Measurements from ENCODE around the gene KIF6. TPM values are rescaled to one million over a fixed set of nuclear protein-coding genes. Genes with fewer than 3 reads are reported as not detected.

KIF6 gene
- total and polyA plus RNA-seq, 2 donors (not counting 1 experiment from before 2014, with no cell fraction given), result not detected

GRCh38 chr6:39280247-39280731 lies 444.9 kb downstream of the KIF6 start:
- peaks cover 33% of the 10 kb centered on the region for H3K27me3 Mint-ChIP-seq
- CTCF ChIA-PET, result no interaction called here

More at GRCh38 chr6:39280247-39280731, 444.9 kb downstream of the KIF6 start:
- H3K4me1 ChIP-seq (ENCODE audit: control insufficient read depth in 2 of 2, insufficient read depth in 2 of 2, low read length in 2 of 2), result no peaks in the 10 kb centered on the region
- no peaks in the 10 kb centered on the region for H3K9me3 Mint-ChIP-seq (ENCODE audit: insufficient read depth)
- TF ChIP-seq EZH2 (IDR thresholded peaks at IDR 0.05; ENCODE audit: borderline replicate concordance, insufficient read depth, low read depth, low read length, poor library complexity, severe bottlenecking), result no peak
- TF ChIP-seq CTCF (IDR thresholded peaks at IDR 0.05), result no peak
- no peaks in the 10 kb centered on the region for H3K9me3 ChIP-seq (ENCODE audit: control extremely low read depth in 1 of 3, control insufficient read depth in 2 of 3, insufficient read depth in 1 of 3, low read length in 2 of 3)
- no peak overlapping the region for H3K27ac Mint-ChIP-seq
- H3K4me3 Mint-ChIP-seq, result no peak overlapping the region
- no peaks in the 10 kb centered on the region for H3K4me1 Mint-ChIP-seq
- peaks cover 0 to 4% (median 1%) of the 10 kb centered on the region in 4 experiments for H3K27me3 ChIP-seq (replicated peaks in 1 of 4; ENCODE audit: control extremely low read depth in 1 of 4, control insufficient read depth in 3 of 4, insufficient read depth in 4 of 4, low read length in 3 of 4)
- no peak overlapping the region for H3K4me2 ChIP-seq (replicated peaks; ENCODE audit: low read depth, low read length, poor library complexity, severe bottlenecking)
- ATAC-seq (ENCODE audit: low read depth) (no peak), DNase-seq (no peak)
- no peak overlapping the region for H2AFZ ChIP-seq (ENCODE audit: insufficient read depth, low read depth, low read length, poor library complexity, severe bottlenecking)
- no peak overlapping the region for H3K4me3 ChIP-seq (ENCODE audit: control extremely low read depth in 1 of 5, extremely low read depth in 1 of 5, insufficient read depth in 1 of 5, low read depth in 2 of 5, low read length in 4 of 5)
- intact Hi-C loops (cut with micrococcal nuclease), result no loop called here
- no peaks in the 10 kb centered on the region for H3K36me3 ChIP-seq (replicated peaks in 1 of 2; ENCODE audit: control extremely low read depth in 1 of 2, control insufficient read depth in 1 of 2, extremely low read depth in 1 of 2, insufficient read depth in 2 of 2, low read length in 1 of 2)
- H3K9ac ChIP-seq (ENCODE audit: low read length), result no peak overlapping the region
- no peak overlapping the region for H3K27ac ChIP-seq (ENCODE audit: low read length in 2 of 2)
- H3K79me2 ChIP-seq (ENCODE audit: control insufficient read depth, insufficient read depth, low read length), result no peaks in the 10 kb centered on the region
- WGBS (ENCODE audit: insufficient coverage), result 35% methylated on average over 6 of the region's 8 CpGs
- no peaks in the 10 kb centered on the region for H4K20me1 ChIP-seq (ENCODE audit: control insufficient read depth, insufficient read depth, low read length, poor library complexity, severe bottlenecking)
- POLR2A ChIA-PET, result no interaction called here

Small RNA genes within 50 kb of the gene (small RNA-seq; reads per million reads assigned to genes)
- not detected for gene RNU1-54P (ENCODE audit: insufficient read length, low read depth, low replicate concordance)

Other genes starting within 250 kb of the KIF6 start
- gene DAAM2, start 67.0 kb upstream of the KIF6 start, total RNA-seq, result not detected in 2 replicates
- gene DAAM2, start 67.0 kb upstream of the KIF6 start, polyA plus RNA-seq, result not detected in 2 replicates
- gene MOCS1, start 209.1 kb upstream of the KIF6 start, total RNA-seq, result 0.15 and 0.36 TPM in 2 replicates
- gene MOCS1, start 209.1 kb upstream of the KIF6 start, polyA plus RNA-seq, result 0.04 TPM in 1 of 2 replicates, not detected in the other

Measured in B cell (primary cell).